Prostate gland (tissue), 2 donors: Measurements from ENCODE around the gene ADAMTS1. TPM values are rescaled to one million over a fixed set of nuclear protein-coding genes. Genes with fewer than 3 reads are reported as not detected.

Experiments
- DNase-seq: peaks from one replicate; pipeline ENCODE4 v3.0.0-alpha.2; 2019; ENCODE audit warnings: low spot score
- H3K27ac ChIP-seq, 2 donors: fragments of 200-600 bp; sonication (generic); 2 replicates each; pipeline ENCODE4 v1.5.1; 2017 to 2019
- H3K27me3 ChIP-seq: fragments of 200-600 bp; sonication (generic); replicated peaks from 2 replicates; pipeline ENCODE4 v1.5.1; 2019; ENCODE audit not compliant: insufficient read depth
- H3K36me3 ChIP-seq, 2 donors: fragments of 200-600 bp; sonication (generic); 1 replicate in 1 of 2; 2 replicates in 1 of 2; pipeline versions ENCODE4 v1.5.1 to v1.8.1; 2017 to 2019
- H3K4me1 ChIP-seq: fragments of 200-600 bp; sonication (generic); replicated peaks from 2 replicates; pipeline ENCODE4 v1.5.1; 2019
- H3K4me3 ChIP-seq, 2 donors: fragments of 200-600 bp; sonication (generic); 2 replicates each; pipeline ENCODE4 v1.5.1; 2017 to 2019
- H3K9me3 ChIP-seq: fragments of 200-600 bp; sonication (generic); 2 replicates; pipeline ENCODE4 v1.5.1; 2017
- CTCF ChIP-seq, 4 experiments: fragments of 200-600 bp in 2 of 4; fragments of 450-650 bp in 2 of 4; sonication (generic) in 2 of 4; IDR thresholded peaks; 1 replicate in 3 of 4; 2 replicates in 1 of 4; pipeline ENCODE4 v1.5.1; 2016 to 2019; ENCODE audit warnings: antibody characterized with exemption in 4 of 4, mild to moderate bottlenecking in 2 of 4, moderate library complexity in 2 of 4
- POLR2A ChIP-seq: fragments of 450-650 bp; IDR thresholded peaks from one replicate; pipeline ENCODE4 v1.6.1; 2016; ENCODE audit warnings: antibody characterized with exemption, mild to moderate bottlenecking
- POLR2AphosphoS5 ChIP-seq: sonication (generic); formaldehyde crosslinking; IDR thresholded peaks from one replicate; pipeline ENCODE4 v1.6.1; 2017; ENCODE audit warnings: antibody characterized with exemption
- WGBS: methylation state at CpG from one replicate; pipeline ENCODE4 v1.1.5; 2018; 5-methylcytosine and 5-hydroxymethylcytosine counted together
- intact Hi-C: fragments of 100-400 bp; cut with DNase I; formaldehyde crosslinking; loops from one replicate; pipeline ENCODE4 v1.14.2; 2022
- total RNA-seq, 2 donors: library from RNA; depleted of rRNA; stranded (reverse); fragments of >200 nt; gene quantifications; one replicate each; pipeline ENCODE4 v1.1.0, GENCODE V29; 2016

Gene ADAMTS1
- total RNA-seq, 2 donors from 2014 or later, result 19.4 to 110 TPM

GRCh38 chr21:26845759-26846035 is 488 bp upstream of the ADAMTS1 start:
- Histone ChIP-seq H3K9me3 (no peaks in the 10 kb centered on the region), H3K36me3 (no peaks in the 10 kb centered on the region), H3K27me3 (no peaks in the 10 kb centered on the region), H3K4me1 (no peaks in the 10 kb centered on the region), H3K27ac (peak overlapping the region; percentile 83), H3K4me3 (peak overlapping the region; percentile 50 to 53)
- intact Hi-C loops, result loop anchor here (2.0 to 10.0 kb wide), 4 partner anchors 959 to 1899 kb away; no protein-coding TSS in a partner anchor
- TF ChIP-seq POLR2AphosphoS5 (no peak), CTCF (IDR thresholded peaks at IDR 0.05) (no peak), POLR2A (no peak)
- WGBS, result 0% methylated on average over 7 of the region's 7 CpGs
- no peak for DNase-seq

- intact Hi-C loops, result loop anchor here (5.0 to 10.0 kb wide), 4 partner anchors 42 to 1493 kb away; no protein-coding TSS in a partner anchor
- under 1% methylated on average over 64 of the region's 96 CpGs for WGBS
These were observed 747 bp downstream of the ADAMTS1 start for GRCh38 chr21:26844258-26845065.

GRCh38 chr21:26843933-26844257 is 1.3 kb downstream of the ADAMTS1 start:
- no peaks in the 10 kb centered on the region for H3K4me1 ChIP-seq

More at GRCh38 chr21:26844258-26845065, 747 bp downstream of the ADAMTS1 start:
- peak overlapping the region; percentile 50 to 53 for H3K4me3 ChIP-seq
- peak overlapping the region; percentile 83 for H3K27ac ChIP-seq
- DNase-seq, result peak; percentile 26
- H3K36me3 ChIP-seq, result no peaks in the 10 kb centered on the region
- no peaks in the 10 kb centered on the region for H3K27me3 ChIP-seq
- no peaks in the 10 kb centered on the region for H3K9me3 ChIP-seq
- H3K4me1 ChIP-seq, result no peaks in the 10 kb centered on the region
- TF ChIP-seq POLR2AphosphoS5, result no peak
- TF ChIP-seq CTCF (IDR thresholded peaks at IDR 0.05), result no peak
- TF ChIP-seq POLR2A, result no peak

GRCh38 chr21:26842974-26843932 is 2.0 kb downstream of the ADAMTS1 start:
- DNase-seq, result peak; percentile 85
- intact Hi-C loops, result loop anchor here (5.0 to 10.0 kb wide), 2 partner anchors 41 to 962 kb away; no protein-coding TSS in a partner anchor
- H3K27me3 ChIP-seq, result no peaks in the 10 kb centered on the region
- WGBS, result 3% methylated on average over 35 of the region's 35 CpGs
- H3K4me1 ChIP-seq, result no peaks in the 10 kb centered on the region
- peak overlapping the region; percentile 50 to 53 for H3K4me3 ChIP-seq
- H3K36me3 ChIP-seq, result no peaks in the 10 kb centered on the region
- H3K9me3 ChIP-seq, result no peaks in the 10 kb centered on the region
- peak overlapping the region; percentile 83 for H3K27ac ChIP-seq
- TF ChIP-seq POLR2A (peak; percentile 18), POLR2AphosphoS5 (peak; percentile 73), CTCF (IDR thresholded peaks at IDR 0.05) (peak in 3 of 4 experiments; percentile 14 to 36 (median 31))

More at GRCh38 chr21:26843933-26844257, 1.3 kb downstream of the ADAMTS1 start:
- no peaks in the 10 kb centered on the region for H3K36me3 ChIP-seq
- H3K9me3 ChIP-seq, result no peaks in the 10 kb centered on the region
- H3K27me3 ChIP-seq, result no peaks in the 10 kb centered on the region
- WGBS, result 0% methylated on average over 11 of the region's 11 CpGs
- TF ChIP-seq POLR2A (no peak), CTCF (IDR thresholded peaks at IDR 0.05) (no peak), POLR2AphosphoS5 (no peak)
- intact Hi-C loops, result loop anchor here (5.0 to 10.0 kb wide), 2 partner anchors 42 to 961 kb away; no protein-coding TSS in a partner anchor
- H3K27ac ChIP-seq, result peak overlapping the region; percentile 83
- DNase-seq, result no peak
- H3K4me3 ChIP-seq, result peak overlapping the region; percentile 50 to 53
